Effector memory CD8-positive, alpha-beta T cell (primary cell): Measurements from ENCODE around the gene EXOC6.
A peak's percentile ranks its signal among the peaks of the same experiment; 100 is the strongest.

Experiments used
- ATAC-seq: fragments of 150-1000 bp; cut with Tn5 transposase; replicated peaks from 2 replicates; pipeline ENCODE4 v1.10.0; 2021; ENCODE audit warnings: mild to moderate bottlenecking, moderate library complexity
- DNase-seq, 3 experiments: peaks; one replicate each; pipeline ENCODE4 v3.0.0; 2021
- H3K27ac Mint-ChIP-seq, 2 donors: one replicate each; pipeline ENCODE4 v1.8.0; 2022; ENCODE audit warnings: mild to moderate bottlenecking in 2 of 2, mixed read lengths in 2 of 2, moderate library complexity in 2 of 2
- H3K27me3 Mint-ChIP-seq, 2 donors: one replicate each; pipeline ENCODE4 v1.8.0; 2022; ENCODE audit warnings: mixed read lengths in 2 of 2
- H3K36me3 Mint-ChIP-seq: one replicate; pipeline ENCODE4 v1.8.0; 2022; ENCODE audit warnings: mild to moderate bottlenecking, moderate library complexity, mixed read lengths; ENCODE audit not compliant: insufficient read depth
- H3K4me1 Mint-ChIP-seq, 2 donors: one replicate each; pipeline ENCODE4 v1.8.0; 2022; ENCODE audit warnings: low read depth in 2 of 2, mixed read lengths in 2 of 2
- H3K4me3 Mint-ChIP-seq, 2 donors: one replicate each; pipeline ENCODE4 v1.8.0; 2022; ENCODE audit warnings: mild to moderate bottlenecking in 2 of 2, mixed read lengths in 2 of 2, moderate library complexity in 2 of 2
- H3K9me3 Mint-ChIP-seq, 2 donors: one replicate each; pipeline ENCODE4 v1.8.0; 2022; ENCODE audit warnings: mixed read lengths in 2 of 2

EXOC6 gene

GRCh38 chr10:92844746-92845145 lies 3.6 kb upstream of the EXOC6 start:
- Mint-ChIP-seq H3K4me1 (peaks cover 11 to 13% of the 10 kb centered on the region in 2 donors), H3K27ac (no peak overlapping the region), H3K36me3 (peaks cover 13% of the 10 kb centered on the region), H3K27me3 (peaks cover 0 to 7% of the 10 kb centered on the region in 2 donors), H3K9me3 (no peaks in the 10 kb centered on the region), H3K4me3 (no peak overlapping the region)
- no peak for DNase-seq
- ATAC-seq: no peak

- no peak overlapping the region for H3K27ac Mint-ChIP-seq
- no peak for DNase-seq
Measured at GRCh38 chr10:92845921-92846320, 2.4 kb upstream of the EXOC6 start.

GRCh38 chr10:92846344-92846743 lies 2.0 kb upstream of the EXOC6 start:
- no peak for ATAC-seq
- Mint-ChIP-seq H3K4me3 (peak overlapping the region in 1 of 2 donors; percentile 56), H3K9me3 (no peaks in the 10 kb centered on the region), H3K36me3 (peaks cover 13% of the 10 kb centered on the region), H3K27ac (no peak overlapping the region), H3K27me3 (peaks cover 0 to 7% of the 10 kb centered on the region in 2 donors), H3K4me1 (peaks cover 11 to 13% of the 10 kb centered on the region in 2 donors)
- DNase-seq: no peak

More at GRCh38 chr10:92845921-92846320, 2.4 kb upstream of the EXOC6 start:
- Mint-ChIP-seq H3K9me3 (no peaks in the 10 kb centered on the region), H3K27me3 (peaks cover 0 to 7% of the 10 kb centered on the region in 2 donors), H3K4me1 (peaks cover 11 to 13% of the 10 kb centered on the region in 2 donors), H3K36me3 (peaks cover 13% of the 10 kb centered on the region), H3K4me3 (peak overlapping the region in 1 of 2 donors; percentile 4)
- ATAC-seq: no peak

- Mint-ChIP-seq H3K4me1 (peaks cover 11 to 13% of the 10 kb centered on the region in 2 donors), H3K9me3 (no peaks in the 10 kb centered on the region), H3K27me3 (peaks cover 0 to 7% of the 10 kb centered on the region in 2 donors), H3K36me3 (peaks cover 13% of the 10 kb centered on the region), H3K4me3 (peak overlapping the region in 1 of 2 donors; percentile 56), H3K27ac (no peak overlapping the region)
- ATAC-seq: no peak
- DNase-seq: no peak
Measured at GRCh38 chr10:92846854-92847201, 1.5 kb upstream of the EXOC6 start.

- H3K36me3 Mint-ChIP-seq: peaks cover 13% of the 10 kb centered on the region
- ATAC-seq (no peak), DNase-seq (no peak)
- H3K9me3 Mint-ChIP-seq: no peaks in the 10 kb centered on the region
- peak overlapping the region in 1 of 2 donors; percentile 67 for H3K27ac Mint-ChIP-seq
- H3K4me3 Mint-ChIP-seq: peak overlapping the region; percentile 82 to 84
- H3K27me3 Mint-ChIP-seq: peaks cover 0 to 7% of the 10 kb centered on the region in 2 donors
- peaks cover 11 to 13% of the 10 kb centered on the region in 2 donors for H3K4me1 Mint-ChIP-seq
Measured at GRCh38 chr10:92847202-92847864, 987 bp upstream of the EXOC6 start.

GRCh38 chr10:92848037-92848440 lies 281 bp upstream of the EXOC6 start:
- peak overlapping the region; percentile 67 to 88 for H3K27ac Mint-ChIP-seq
- H3K4me3 Mint-ChIP-seq: peak overlapping the region; percentile 82 to 84
- H3K27me3 Mint-ChIP-seq: peaks cover 0 to 4% of the 10 kb centered on the region in 2 donors
- peaks cover 13% of the 10 kb centered on the region for H3K36me3 Mint-ChIP-seq
- H3K4me1 Mint-ChIP-seq: peaks cover 11 to 12% of the 10 kb centered on the region in 2 donors
- DNase-seq (no peak), ATAC-seq (no peak)
- H3K9me3 Mint-ChIP-seq: no peaks in the 10 kb centered on the region

- H3K4me3 Mint-ChIP-seq: peak overlapping the region; percentile 82 to 84
- H3K36me3 Mint-ChIP-seq: peaks cover 13% of the 10 kb centered on the region
- H3K27me3 Mint-ChIP-seq: no peaks in the 10 kb centered on the region
- H3K9me3 Mint-ChIP-seq: no peaks in the 10 kb centered on the region
- peak overlapping the region; percentile 67 to 88 for H3K27ac Mint-ChIP-seq
- H3K4me1 Mint-ChIP-seq: peaks cover 8 to 14% of the 10 kb centered on the region in 2 donors
- no peak for ATAC-seq
- no peak for DNase-seq
Measured at GRCh38 chr10:92849234-92849525, 860 bp downstream of the EXOC6 start.

- peak overlapping the region; percentile 67 to 88 for H3K27ac Mint-ChIP-seq
- peak overlapping the region; percentile 82 to 84 for H3K4me3 Mint-ChIP-seq
- no peak for ATAC-seq
- H3K27me3 Mint-ChIP-seq: no peaks in the 10 kb centered on the region
- H3K36me3 Mint-ChIP-seq: peaks cover 13% of the 10 kb centered on the region
- DNase-seq: no peak
- H3K9me3 Mint-ChIP-seq: no peaks in the 10 kb centered on the region
- peaks cover 8 to 14% of the 10 kb centered on the region in 2 donors for H3K4me1 Mint-ChIP-seq
Measured at GRCh38 chr10:92849576-92850090, 1.3 kb downstream of the EXOC6 start.

GRCh38 chr10:92850185-92850584 lies 1.9 kb downstream of the EXOC6 start:
- Mint-ChIP-seq H3K36me3 (peaks cover 10% of the 10 kb centered on the region), H3K27me3 (no peaks in the 10 kb centered on the region), H3K9me3 (no peaks in the 10 kb centered on the region), H3K4me3 (no peak overlapping the region), H3K4me1 (peaks cover 8 to 14% of the 10 kb centered on the region in 2 donors), H3K27ac (no peak overlapping the region)
- ATAC-seq (no peak), DNase-seq (no peak)

- Mint-ChIP-seq H3K9me3 (no peaks in the 10 kb centered on the region), H3K27ac (no peak overlapping the region), H3K4me3 (no peak overlapping the region), H3K27me3 (no peaks in the 10 kb centered on the region), H3K4me1 (peaks cover 8 to 14% of the 10 kb centered on the region in 2 donors), H3K36me3 (peaks cover 10% of the 10 kb centered on the region)
- ATAC-seq: no peak
- no peak for DNase-seq
Measured at GRCh38 chr10:92851003-92851402, 2.7 kb downstream of the EXOC6 start.

GRCh38 chr10:92855560-92855959 lies 7.2 kb downstream of the EXOC6 start:
- no peak overlapping the region for H3K27ac Mint-ChIP-seq
- H3K4me3 Mint-ChIP-seq: no peak overlapping the region
- peaks cover 7% of the 10 kb centered on the region for H3K36me3 Mint-ChIP-seq
- ATAC-seq (no peak), DNase-seq (no peak)
- peaks cover 0 to 15% of the 10 kb centered on the region in 2 donors for H3K4me1 Mint-ChIP-seq
- H3K27me3 Mint-ChIP-seq: no peaks in the 10 kb centered on the region
- H3K9me3 Mint-ChIP-seq: peaks cover 2 to 19% of the 10 kb centered on the region in 2 donors

- Mint-ChIP-seq H3K4me3 (no peak overlapping the region), H3K9me3 (peaks cover 2 to 19% of the 10 kb centered on the region in 2 donors), H3K36me3 (peaks cover 7% of the 10 kb centered on the region), H3K27me3 (no peaks in the 10 kb centered on the region), H3K27ac (no peak overlapping the region), H3K4me1 (peaks cover 4 to 29% of the 10 kb centered on the region in 2 donors)
- no peak for DNase-seq
- no peak for ATAC-seq
Measured at GRCh38 chr10:92857904-92858514, 9.7 kb downstream of the EXOC6 start.

- no peak overlapping the region for H3K27ac Mint-ChIP-seq
- no peaks in the 10 kb centered on the region for H3K36me3 Mint-ChIP-seq
- no peaks in the 10 kb centered on the region for H3K27me3 Mint-ChIP-seq
- H3K4me3 Mint-ChIP-seq: no peak overlapping the region
- ATAC-seq (no peak), DNase-seq (no peak)
- H3K9me3 Mint-ChIP-seq: no peaks in the 10 kb centered on the region
- peaks cover 1 to 17% of the 10 kb centered on the region in 2 donors for H3K4me1 Mint-ChIP-seq
Measured at GRCh38 chr10:92867235-92867634, 18.9 kb downstream of the EXOC6 start.

GRCh38 chr10:92868036-92868435 lies 19.7 kb downstream of the EXOC6 start:
- peaks cover 3% of the 10 kb centered on the region for H3K36me3 Mint-ChIP-seq
- DNase-seq: no peak
- no peak for ATAC-seq
- H3K9me3 Mint-ChIP-seq: no peaks in the 10 kb centered on the region
- peaks cover 5 to 20% of the 10 kb centered on the region in 2 donors for H3K4me1 Mint-ChIP-seq
- peak overlapping the region in 1 of 2 donors; percentile 54 for H3K27ac Mint-ChIP-seq
- no peak overlapping the region for H3K4me3 Mint-ChIP-seq
- H3K27me3 Mint-ChIP-seq: no peaks in the 10 kb centered on the region
